Measurements from ENCODE around the gene FAM174C. TPM values are rescaled to one million over a fixed set of nuclear protein-coding genes. Genes with fewer than 3 reads are reported as not detected.

The FAM174C gene
- total RNA-seq, 4 donors from 2014 or later: 44.3 to 72.5 (median 58.2) TPM

- H3K9me3 ChIP-seq: no peaks in the 10 kb centered on the region
- H3K27ac ChIP-seq: peak overlapping the region; percentile 21
- DNase-seq (ENCODE audit: low spot score in 2 of 2): no peak
- peaks cover 47% of the 10 kb centered on the region for H3K36me3 ChIP-seq
- 85% methylated on average over 46 of the region's 46 CpGs for WGBS
- H3K27me3 ChIP-seq: no peaks in the 10 kb centered on the region
- no peak overlapping the region for H3K4me3 ChIP-seq
- peaks cover 93% of the 10 kb centered on the region for H3K4me1 ChIP-seq
- TF ChIP-seq POLR2A (IDR thresholded peaks at IDR 0.05) (no peak), EP300 (IDR thresholded peaks at IDR 0.05) (no peak), POLR2AphosphoS5 (IDR thresholded peaks at IDR 0.05) (no peak), CTCF (IDR thresholded peaks at IDR 0.05) (no peak)
These were observed 18.5 kb upstream of the FAM174C start for GRCh38 chr19:1256646-1257474.

- DNase-seq (ENCODE audit: low spot score in 2 of 2): no peak
- TF ChIP-seq POLR2AphosphoS5 (IDR thresholded peaks at IDR 0.05) (no peak), CTCF (IDR thresholded peaks at IDR 0.05) (no peak), EP300 (IDR thresholded peaks at IDR 0.05) (no peak), POLR2A (IDR thresholded peaks at IDR 0.05) (no peak)
- peak overlapping the region; percentile 92 for H3K27ac ChIP-seq
- peaks cover 47% of the 10 kb centered on the region for H3K36me3 ChIP-seq
- H3K4me1 ChIP-seq: peaks cover 93% of the 10 kb centered on the region
- no peaks in the 10 kb centered on the region for H3K27me3 ChIP-seq
- WGBS: 53% methylated on average over 23 of the region's 23 CpGs
- H3K9me3 ChIP-seq: no peaks in the 10 kb centered on the region
- H3K4me3 ChIP-seq: peak overlapping the region; percentile 31
These were observed 17.7 kb upstream of the FAM174C start for GRCh38 chr19:1257475-1258162.

GRCh38 chr19:1258163-1258492 lies 17.2 kb upstream of the FAM174C start:
- Histone ChIP-seq H3K27ac (peak overlapping the region; percentile 92), H3K4me1 (peaks cover 93% of the 10 kb centered on the region), H3K9me3 (no peaks in the 10 kb centered on the region), H3K4me3 (peak overlapping the region; percentile 31), H3K27me3 (no peaks in the 10 kb centered on the region), H3K36me3 (peaks cover 47% of the 10 kb centered on the region)
- no peak for DNase-seq (ENCODE audit: low spot score in 2 of 2)
- TF ChIP-seq POLR2AphosphoS5 (IDR thresholded peaks at IDR 0.05) (no peak), POLR2A (IDR thresholded peaks at IDR 0.05) (no peak), CTCF (IDR thresholded peaks at IDR 0.05) (no peak), EP300 (IDR thresholded peaks at IDR 0.05) (no peak)
- 64% methylated on average over 7 of the region's 8 CpGs for WGBS

GRCh38 chr19:1258707-1259205 lies 16.6 kb upstream of the FAM174C start:
- no peak for TF ChIP-seq POLR2AphosphoS5 (IDR thresholded peaks at IDR 0.05)
- TF ChIP-seq EP300 (IDR thresholded peaks at IDR 0.05): no peak
- TF ChIP-seq POLR2A (IDR thresholded peaks at IDR 0.05): no peak
- no peak for TF ChIP-seq CTCF (IDR thresholded peaks at IDR 0.05)
- Histone ChIP-seq H3K36me3 (peaks cover 45% of the 10 kb centered on the region), H3K9me3 (no peaks in the 10 kb centered on the region), H3K27ac (peak overlapping the region; percentile 92), H3K27me3 (no peaks in the 10 kb centered on the region), H3K4me1 (peaks cover 92% of the 10 kb centered on the region), H3K4me3 (peak overlapping the region; percentile 31)
- WGBS: 10% methylated on average over 15 of the region's 15 CpGs
- no peak for DNase-seq (ENCODE audit: low spot score in 2 of 2)

Data from suprapubic skin (tissue), 4 donors.